Melanocyte of skin (primary cell): ENCODE results near the gene KIF6. TPM values are rescaled to one million over a fixed set of nuclear protein-coding genes. Genes with fewer than 3 reads are reported as not detected.

Experiments
- small RNA-seq, 2 donors: library from RNA; depleted of rRNA; stranded (forward); fragments of <200 nt; gene quantifications; one replicate each; pipeline ENCODE3, GENCODE V24; 2012
- total RNA-seq, 2 donors: library from RNA; depleted of rRNA; stranded (reverse); fragments of >200 nt; gene quantifications; 2 replicates each; pipeline ENCODE4 v1.2.3, GENCODE V29; 2012

Gene KIF6, protein sequence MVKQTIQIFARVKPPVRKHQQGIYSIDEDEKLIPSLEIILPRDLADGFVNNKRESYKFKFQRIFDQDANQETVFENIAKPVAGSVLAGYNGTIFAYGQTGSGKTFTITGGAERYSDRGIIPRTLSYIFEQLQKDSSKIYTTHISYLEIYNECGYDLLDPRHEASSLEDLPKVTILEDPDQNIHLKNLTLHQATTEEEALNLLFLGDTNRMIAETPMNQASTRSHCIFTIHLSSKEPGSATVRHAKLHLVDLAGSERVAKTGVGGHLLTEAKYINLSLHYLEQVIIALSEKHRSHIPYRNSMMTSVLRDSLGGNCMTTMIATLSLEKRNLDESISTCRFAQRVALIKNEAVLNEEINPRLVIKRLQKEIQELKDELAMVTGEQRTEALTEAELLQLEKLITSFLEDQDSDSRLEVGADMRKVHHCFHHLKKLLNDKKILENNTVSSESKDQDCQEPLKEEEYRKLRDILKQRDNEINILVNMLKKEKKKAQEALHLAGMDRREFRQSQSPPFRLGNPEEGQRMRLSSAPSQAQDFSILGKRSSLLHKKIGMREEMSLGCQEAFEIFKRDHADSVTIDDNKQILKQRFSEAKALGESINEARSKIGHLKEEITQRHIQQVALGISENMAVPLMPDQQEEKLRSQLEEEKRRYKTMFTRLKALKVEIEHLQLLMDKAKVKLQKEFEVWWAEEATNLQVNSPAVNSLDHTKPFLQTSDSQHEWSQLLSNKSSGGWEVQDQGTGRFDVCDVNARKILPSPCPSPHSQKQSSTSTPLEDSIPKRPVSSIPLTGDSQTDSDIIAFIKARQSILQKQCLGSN
- 1 to 10 TPM; 5.3 to 7.9 TPM for total RNA-seq

DNA sequence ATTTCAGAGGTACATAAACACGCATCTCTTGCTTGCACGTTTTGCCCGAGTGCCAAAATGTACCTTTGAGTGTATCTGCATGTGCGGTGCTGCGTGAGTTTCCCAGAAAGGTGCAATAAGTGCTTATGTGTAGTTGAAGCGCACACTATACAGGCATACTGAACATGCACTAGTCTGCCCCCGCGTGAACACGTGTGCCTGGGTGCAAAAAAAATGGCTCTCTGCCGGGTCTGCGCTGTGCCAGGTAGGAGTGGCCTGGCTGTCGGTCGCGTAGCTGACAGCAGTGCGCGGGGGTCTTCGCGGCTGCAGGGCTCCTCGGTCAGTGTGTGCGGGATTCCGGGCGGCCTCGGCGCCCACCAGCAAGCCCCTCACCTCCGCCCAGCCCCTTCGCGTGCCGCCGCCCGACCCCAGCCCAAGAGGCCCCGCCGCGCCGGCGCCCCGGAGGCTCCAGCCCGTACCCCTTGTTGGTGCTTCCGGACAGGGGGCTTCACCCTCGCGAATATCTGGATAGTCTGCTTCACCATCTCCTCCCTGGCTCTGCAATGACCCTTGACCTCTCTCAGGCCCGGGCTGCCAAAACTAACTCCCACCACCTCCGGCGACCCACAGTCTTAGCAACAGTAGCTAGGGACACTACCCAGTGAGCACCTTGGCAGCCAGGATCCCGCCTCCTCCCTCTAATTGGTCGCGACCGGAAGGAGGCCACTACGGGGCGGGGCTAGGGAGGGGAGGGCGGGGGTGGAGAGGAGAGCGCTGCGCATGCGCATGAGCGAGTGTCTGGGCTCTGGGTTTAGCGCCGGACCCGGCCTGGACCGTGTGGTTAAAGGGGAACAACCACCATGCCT, at the start of gene KIF6:
TSS of gene KIF6 (minus strand) at position 622 of the 845 bp plus-strand sequence. CDS start at position 524, 98 bp downstream.

DNA sequence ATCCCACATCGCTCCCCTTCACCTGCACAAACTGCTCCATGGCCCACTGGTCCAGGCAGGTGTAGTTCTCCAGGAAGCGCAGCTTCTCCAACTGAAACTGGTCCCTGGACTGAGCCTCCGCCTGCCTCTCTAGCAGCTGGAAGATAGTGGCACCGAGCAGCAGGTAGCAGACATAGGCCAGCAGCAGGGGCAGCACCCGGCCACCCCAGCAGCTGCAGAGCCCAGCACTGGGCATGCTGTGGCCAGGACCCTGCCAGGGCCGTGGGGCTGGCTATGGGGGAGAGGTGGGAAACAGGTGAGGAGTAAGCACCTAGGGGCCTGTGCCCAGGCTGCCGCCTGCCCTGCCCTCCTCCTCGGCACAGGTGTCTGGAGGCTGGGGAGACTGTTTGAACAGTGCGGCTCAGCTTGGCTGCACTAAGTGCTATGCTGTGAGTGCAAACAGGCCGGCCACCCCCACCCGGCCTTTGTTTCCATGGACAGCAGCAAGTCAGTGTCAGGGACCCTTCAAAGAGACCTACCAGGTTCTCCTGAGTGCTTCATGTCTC, 402.8 kb downstream of the KIF6 start, which contains the start of gene KCNK16:
TSS of gene KCNK16 (minus strand) at position 397 of the 545 bp plus-strand sequence. CDS start at position 235, 162 bp downstream.

DNA sequence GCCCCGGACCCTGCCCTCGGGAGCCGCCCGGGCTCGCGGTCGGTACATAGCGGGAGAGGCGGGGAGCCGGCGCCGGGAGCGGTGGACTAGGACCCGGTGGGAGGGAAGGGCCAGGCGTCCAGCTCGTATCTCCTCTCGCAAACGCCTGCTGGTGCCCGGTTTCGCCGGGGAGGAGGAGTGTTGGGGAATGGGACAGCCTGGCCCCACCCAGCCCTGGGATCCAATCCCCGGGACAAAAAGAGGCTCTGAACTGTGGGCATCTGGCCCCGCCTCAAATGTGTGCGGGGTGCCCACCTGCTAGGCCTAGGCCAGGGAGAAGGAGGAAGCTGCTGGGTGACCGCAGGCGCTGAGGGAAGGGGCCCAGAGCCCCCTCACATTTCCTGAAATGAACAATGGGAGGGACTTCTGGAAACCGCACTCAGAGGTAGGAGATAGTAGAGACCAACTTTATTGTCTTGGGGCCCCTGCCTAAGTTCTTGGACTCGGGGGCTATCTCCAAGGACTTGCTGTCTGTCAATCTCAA, 410.9 kb downstream of the KIF6 start, which contains the start of gene KCNK17:
TSS of gene KCNK17 (minus strand) at position 147 of the 523 bp plus-strand sequence. CDS start at position 48, 99 bp downstream.

Small RNAs within 50 kb of the gene (small RNA-seq; reads per million reads assigned to genes)
- 0 reads per million in 2 donors for gene RNU1-54P

Other genes starting within 250 kb of the KIF6 start
- 10 to 100 TPM; 61.3 to 75.9 TPM for gene DAAM2, start 67.0 kb upstream of the KIF6 start, total RNA-seq
- 10 to 100 TPM; 13.7 to 17.9 TPM for gene MOCS1, start 209.1 kb upstream of the KIF6 start, total RNA-seq